Hepatocyte (in vitro differentiated cells): ENCODE measurements around the gene C19orf67.

Experiments
- CTCF ChIP-seq: fragments of 200-600 bp; sonication (generic); IDR thresholded peaks from 2 replicates; pipeline ENCODE4 v1.5.1; 2016; ENCODE audit warnings: antibody characterized with exemption, mild to moderate bottlenecking; ENCODE audit not compliant: poor library complexity
- EZH2 ChIP-seq: fragments of 200-600 bp; sonication (generic); IDR thresholded peaks from 2 replicates; pipeline ENCODE4 v1.6.1; 2016; ENCODE audit warnings: antibody characterized with exemption, mild to moderate bottlenecking, borderline replicate concordance

GRCh38 chr19:14119146-14119545 lies 33.6 kb upstream of the C19orf67 start:
- TF ChIP-seq EZH2 (no peak), CTCF (no peak)
